Measurements from ENCODE around the gene TUSC2.

DNA sequence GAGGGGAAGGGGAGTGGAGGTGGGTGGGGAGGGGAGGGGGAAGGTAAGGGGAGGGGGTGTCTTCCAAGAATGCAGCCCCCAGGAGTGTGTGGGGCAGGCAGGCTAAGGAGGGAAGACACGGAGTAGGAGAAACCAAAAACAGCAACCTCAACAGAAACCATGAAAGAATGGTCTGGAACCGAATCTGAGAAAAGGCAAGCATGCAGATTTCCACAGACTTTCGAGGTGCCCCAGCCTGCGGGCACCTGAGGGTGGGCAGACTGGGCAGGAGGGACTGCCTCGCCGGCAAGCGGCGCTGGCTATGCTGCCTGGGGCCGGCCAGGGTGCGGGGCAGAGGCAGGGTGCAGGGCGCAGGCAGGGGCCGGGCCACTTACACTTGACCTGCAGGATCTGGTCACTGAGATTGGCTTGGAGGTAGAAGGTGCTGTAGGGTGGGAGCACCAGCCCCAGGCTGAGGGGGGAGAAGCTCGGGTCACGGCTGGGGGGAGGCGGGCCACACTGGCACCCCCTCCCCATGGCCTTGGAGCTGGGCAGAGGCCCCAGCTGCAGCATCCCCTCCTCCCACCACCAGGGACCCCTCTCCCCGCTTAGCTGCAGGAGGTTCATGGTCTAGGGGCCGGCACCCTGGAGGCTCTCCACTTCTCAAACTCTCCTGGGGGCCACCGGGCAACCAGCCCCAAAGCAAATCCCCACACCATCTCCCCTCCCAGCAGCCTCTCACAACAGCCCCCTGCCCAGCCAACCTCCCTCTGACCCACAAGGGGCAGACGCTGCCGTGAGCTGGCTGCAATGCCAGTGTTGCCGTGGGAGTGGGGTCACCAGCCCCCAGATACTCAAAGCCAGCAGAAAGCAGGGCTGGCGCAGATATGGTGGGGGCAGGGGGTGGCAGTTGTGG lies 46.6 kb upstream of the TUSC2 start:
- TF ChIP-seq, protein P1, sequence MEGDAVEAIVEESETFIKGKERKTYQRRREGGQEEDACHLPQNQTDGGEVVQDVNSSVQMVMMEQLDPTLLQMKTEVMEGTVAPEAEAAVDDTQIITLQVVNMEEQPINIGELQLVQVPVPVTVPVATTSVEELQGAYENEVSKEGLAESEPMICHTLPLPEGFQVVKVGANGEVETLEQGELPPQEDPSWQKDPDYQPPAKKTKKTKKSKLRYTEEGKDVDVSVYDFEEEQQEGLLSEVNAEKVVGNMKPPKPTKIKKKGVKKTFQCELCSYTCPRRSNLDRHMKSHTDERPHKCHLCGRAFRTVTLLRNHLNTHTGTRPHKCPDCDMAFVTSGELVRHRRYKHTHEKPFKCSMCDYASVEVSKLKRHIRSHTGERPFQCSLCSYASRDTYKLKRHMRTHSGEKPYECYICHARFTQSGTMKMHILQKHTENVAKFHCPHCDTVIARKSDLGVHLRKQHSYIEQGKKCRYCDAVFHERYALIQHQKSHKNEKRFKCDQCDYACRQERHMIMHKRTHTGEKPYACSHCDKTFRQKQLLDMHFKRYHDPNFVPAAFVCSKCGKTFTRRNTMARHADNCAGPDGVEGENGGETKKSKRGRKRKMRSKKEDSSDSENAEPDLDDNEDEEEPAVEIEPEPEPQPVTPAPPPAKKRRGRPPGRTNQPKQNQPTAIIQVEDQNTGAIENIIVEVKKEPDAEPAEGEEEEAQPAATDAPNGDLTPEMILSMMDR (IDR thresholded peaks at IDR 0.05; ENCODE audit: insufficient read depth, low read depth, low read length): no peak
- TF ChIP-seq EZH2 (IDR thresholded peaks at IDR 0.05; ENCODE audit: insufficient read depth, low read length): no peak
